Suprapubic skin (tissue), 4 donors: ENCODE results near the gene RHOD. TPM values are rescaled to one million over a fixed set of nuclear protein-coding genes. Genes with fewer than 3 reads are reported as not detected.

Experiments
- DNase-seq, 2 donors: peaks; one replicate each; pipeline ENCODE4 v3.0.0-alpha.2; 2019; ENCODE audit warnings: low spot score in 2 of 2
- H3K27ac ChIP-seq: fragments of 200-600 bp; sonication (generic); one replicate; pipeline ENCODE4 v1.5.1; 2019
- H3K27me3 ChIP-seq: fragments of 200-600 bp; sonication (generic); one replicate; pipeline ENCODE4 v1.5.1; 2019
- H3K36me3 ChIP-seq: fragments of 200-600 bp; sonication (generic); one replicate; pipeline ENCODE4 v1.5.1; 2019
- H3K4me1 ChIP-seq: fragments of 200-600 bp; sonication (generic); one replicate; pipeline ENCODE4 v1.5.1; 2019
- H3K4me3 ChIP-seq: fragments of 200-600 bp; sonication (generic); one replicate; pipeline ENCODE4 v1.5.1; 2019; ENCODE audit warnings: mild to moderate bottlenecking
- H3K9me3 ChIP-seq: fragments of 200-600 bp; sonication (generic); one replicate; pipeline ENCODE4 v1.5.1; 2019
- CTCF ChIP-seq, 2 donors: fragments of 200-600 bp in 1 of 2; fragments of 450-650 bp in 1 of 2; sonication (generic) in 1 of 2; IDR thresholded peaks; one replicate each; pipeline ENCODE4 v1.5.1; 2016 to 2019; ENCODE audit warnings: antibody characterized with exemption in 2 of 2, mild to moderate bottlenecking in 1 of 2, moderate library complexity in 1 of 2
- EP300 ChIP-seq: sonication (generic); formaldehyde crosslinking; IDR thresholded peaks from one replicate; pipeline ENCODE4 v1.6.1; 2017; ENCODE audit warnings: antibody characterized with exemption
- POLR2A ChIP-seq, 2 donors: fragments of 450-650 bp; IDR thresholded peaks; one replicate each; pipeline ENCODE4 v1.6.1; 2017; ENCODE audit warnings: antibody characterized with exemption in 2 of 2, mild to moderate bottlenecking in 2 of 2, moderate library complexity in 2 of 2
- POLR2AphosphoS5 ChIP-seq, 3 donors: sonication (generic); formaldehyde crosslinking; IDR thresholded peaks; one replicate each; pipeline ENCODE4 v1.6.1; 2017; ENCODE audit warnings: antibody characterized with exemption in 3 of 3
- WGBS: methylation state at CpG from one replicate; pipeline ENCODE4 v1.1.5; 2018; 5-methylcytosine and 5-hydroxymethylcytosine counted together
- total RNA-seq, 4 donors: library from RNA; depleted of rRNA; stranded (reverse); fragments of >200 nt; gene quantifications; one replicate each; pipeline ENCODE4 v1.1.0, GENCODE V29; 2016

RHOD gene
- total RNA-seq, 4 donors from 2014 or later: 25.1 to 95.5 (median 65.9) TPM

- Histone ChIP-seq H3K4me3 (peak within 1 kb of the TSS; percentile 54), H3K36me3 (no peaks in the 10 kb centered on the region), H3K27ac (no peak within 1 kb of the TSS), H3K4me1 (peaks cover 30% of the 10 kb centered on the region), H3K9me3 (no peaks in the 10 kb centered on the region), H3K27me3 (peaks cover 6% of the 10 kb centered on the region)
- no peak for DNase-seq
- TF ChIP-seq CTCF (IDR thresholded peaks at IDR 0.05): no peak
- no peak for TF ChIP-seq POLR2A (IDR thresholded peaks at IDR 0.05)
- no peak for TF ChIP-seq POLR2AphosphoS5 (IDR thresholded peaks at IDR 0.05)
- TF ChIP-seq EP300: no peak
- 3% methylated on average over 30 of the region's 118 CpGs for WGBS
Measured at GRCh38 chr11:67022961-67023956, 33.4 kb upstream of the RHOD start, which contains the start of gene SYT12. Gene SYT12, plus strand, starts transcription at chr11:67023134. Its CDS starts 7,011 bp downstream, at chr11:67030145.

- TF ChIP-seq POLR2A (IDR thresholded peaks at IDR 0.05): no peak
- TF ChIP-seq CTCF (IDR thresholded peaks at IDR 0.05): no peak
- no peak for TF ChIP-seq POLR2AphosphoS5 (IDR thresholded peaks at IDR 0.05)
- no peak for TF ChIP-seq EP300
- H3K9me3 ChIP-seq: no peaks in the 10 kb centered on the region
- WGBS: 40% methylated on average over 2 of the region's 6 CpGs
- H3K27me3 ChIP-seq: peaks cover 6% of the 10 kb centered on the region
- no peaks in the 10 kb centered on the region for H3K36me3 ChIP-seq
- H3K4me1 ChIP-seq: peaks cover 35% of the 10 kb centered on the region
- no peak overlapping the region for H3K27ac ChIP-seq
- peak overlapping the region; percentile 54 for H3K4me3 ChIP-seq
- DNase-seq: no peak
Measured at GRCh38 chr11:67023957-67024353, 32.7 kb upstream of the RHOD start.

GRCh38 chr11:67024410-67024809 is 32.2 kb upstream of the RHOD start:
- no peaks in the 10 kb centered on the region for H3K36me3 ChIP-seq
- 78% methylated on average over 3 of the region's 5 CpGs for WGBS
- H3K27ac ChIP-seq: no peak overlapping the region
- DNase-seq: no peak
- TF ChIP-seq EP300 (no peak), CTCF (IDR thresholded peaks at IDR 0.05) (no peak), POLR2AphosphoS5 (IDR thresholded peaks at IDR 0.05) (no peak), POLR2A (IDR thresholded peaks at IDR 0.05) (no peak)
- peaks cover 35% of the 10 kb centered on the region for H3K4me1 ChIP-seq
- peaks cover 6% of the 10 kb centered on the region for H3K27me3 ChIP-seq
- no peak overlapping the region for H3K4me3 ChIP-seq
- no peaks in the 10 kb centered on the region for H3K9me3 ChIP-seq

GRCh38 chr11:67024966-67025365 is 31.7 kb upstream of the RHOD start:
- WGBS: 80% methylated on average over 1 of the region's 1 CpG
- H3K4me3 ChIP-seq: no peak overlapping the region
- peaks cover 35% of the 10 kb centered on the region for H3K4me1 ChIP-seq
- H3K27ac ChIP-seq: no peak overlapping the region
- H3K27me3 ChIP-seq: peaks cover 6% of the 10 kb centered on the region
- no peak for DNase-seq
- H3K9me3 ChIP-seq: no peaks in the 10 kb centered on the region
- no peaks in the 10 kb centered on the region for H3K36me3 ChIP-seq
- TF ChIP-seq POLR2A (IDR thresholded peaks at IDR 0.05): no peak
- no peak for TF ChIP-seq EP300

GRCh38 chr11:67025750-67026149 is 30.9 kb upstream of the RHOD start:
- TF ChIP-seq POLR2AphosphoS5 (IDR thresholded peaks at IDR 0.05) (no peak), CTCF (IDR thresholded peaks at IDR 0.05) (no peak), POLR2A (IDR thresholded peaks at IDR 0.05) (no peak), EP300 (no peak)
- no peak overlapping the region for H3K27ac ChIP-seq

More at GRCh38 chr11:67025750-67026149, 30.9 kb upstream of the RHOD start:
- H3K4me3 ChIP-seq: no peak overlapping the region
- H3K27me3 ChIP-seq: peaks cover 6% of the 10 kb centered on the region
- H3K4me1 ChIP-seq: peaks cover 38% of the 10 kb centered on the region
- 87% methylated on average over 8 of the region's 8 CpGs for WGBS
- no peak for DNase-seq
- no peaks in the 10 kb centered on the region for H3K36me3 ChIP-seq
- no peaks in the 10 kb centered on the region for H3K9me3 ChIP-seq
